SU-DHL-6 (cell line): ENCODE results near the gene CDKL5.

Experiments used
- H2AFZ ChIP-seq: fragments of 200-600 bp; sonication (generic); 2 replicates; pipeline ENCODE4 v1.6.1; 2014; ENCODE audit warnings: low read depth, mild to moderate bottlenecking, moderate library complexity, mixed read lengths, antibody characterized with exemption, low read length; ENCODE audit not compliant: severe bottlenecking
- H3F3A ChIP-seq: fragments of 200-600 bp; shearing (Covaris generic); 2 replicates; pipeline ENCODE4 v1.6.0; 2016; ENCODE audit warnings: antibody characterized with exemption, mild to moderate bottlenecking; ENCODE audit not compliant: insufficient read depth
- H3K27ac ChIP-seq: fragments of 200-600 bp; sonication (generic); 2 replicates; pipeline ENCODE4 v1.5.1; 2016; ENCODE audit warnings: low read depth, mild to moderate bottlenecking, low read length, moderate library complexity, mixed read lengths
- H3K27me3 ChIP-seq: fragments of 200-600 bp; sonication (generic), shearing (Covaris generic); 2 replicates; pipeline ENCODE4 v1.6.0; 2014; ENCODE audit warnings: mild to moderate bottlenecking, low read length
- H3K36me3 ChIP-seq: fragments of 200-600 bp; sonication (generic); 2 replicates; pipeline ENCODE4 v1.6.1; 2014; ENCODE audit warnings: mild to moderate bottlenecking, low read length, mixed read lengths
- H3K4me2 ChIP-seq: fragments of 300-600, 200-600 bp; shearing (Covaris generic), sonication (generic); 2 replicates; pipeline ENCODE4 v1.6.0; 2014; ENCODE audit warnings: low read length, low read depth, mild to moderate bottlenecking; ENCODE audit not compliant: poor library complexity, severe bottlenecking
- H3K4me3 ChIP-seq: fragments of 200-600 bp; sonication (generic); 2 replicates; pipeline ENCODE4 v1.5.1; 2014; ENCODE audit warnings: antibody characterized with exemption, low read length, mild to moderate bottlenecking, mixed read lengths; ENCODE audit not compliant: insufficient read depth, poor library complexity, severe bottlenecking
- H3K79me2 ChIP-seq: fragments of 200-600 bp; sonication (generic); 2 replicates; pipeline ENCODE4 v1.6.1; 2014; ENCODE audit warnings: mild to moderate bottlenecking, low read length, moderate library complexity; ENCODE audit not compliant: insufficient read depth
- H3K9ac ChIP-seq: fragments of 200-600 bp; sonication (generic); 2 replicates; pipeline ENCODE4 v1.7.0; 2014; ENCODE audit warnings: mild to moderate bottlenecking, low read length
- H3K9me2 ChIP-seq: fragments of 200-600 bp; sonication (generic); replicated peaks from 2 replicates; pipeline ENCODE4 v1.6.1; 2014; ENCODE audit warnings: low read length; ENCODE audit not compliant: insufficient read depth
- H3K9me3 ChIP-seq: fragments of 200-600 bp; sonication (generic); 2 replicates; pipeline ENCODE4 v1.6.1; 2014; ENCODE audit warnings: low read length, mixed read lengths; ENCODE audit not compliant: insufficient read depth
- H4K20me1 ChIP-seq: fragments of 200-600 bp; sonication (generic); 2 replicates; pipeline ENCODE4 v1.6.1; 2014; ENCODE audit warnings: low read depth, mild to moderate bottlenecking, antibody characterized with exemption, low read length, moderate library complexity, mixed read lengths
- CTCF ChIP-seq: fragments of 200-600 bp; sonication (generic); IDR thresholded peaks from one replicate; pipeline ENCODE4 v1.5.1; 2017; ENCODE audit warnings: antibody characterized with exemption, mild to moderate bottlenecking, low read length, moderate library complexity; ENCODE audit not compliant: insufficient read depth, poor library complexity, severe bottlenecking
- EZH2phosphoT487 ChIP-seq: fragments of 200-600 bp; sonication (generic), shearing (Covaris generic); conservative IDR thresholded peaks from 2 replicates; pipeline ENCODE4 v1.6.1; 2018; ENCODE audit warnings: mild to moderate bottlenecking, antibody characterized with exemption, low read length, moderate library complexity, mixed read lengths

Gene CDKL5

GRCh38 chrX:18440835-18441234 is 15.4 kb downstream of the CDKL5 start:
- H3K4me3 ChIP-seq = no peak overlapping the region
- no peaks in the 10 kb centered on the region for H3K27me3 ChIP-seq
- no peaks in the 10 kb centered on the region for H4K20me1 ChIP-seq
- no peak for TF ChIP-seq CTCF
- TF ChIP-seq EZH2phosphoT487 = no peak
- H2AFZ ChIP-seq = no peak overlapping the region
- no peak overlapping the region for H3K27ac ChIP-seq
- H3K9me3 ChIP-seq = no peaks in the 10 kb centered on the region
- no peaks in the 10 kb centered on the region for H3F3A ChIP-seq
- no peak overlapping the region for H3K4me2 ChIP-seq
- H3K9ac ChIP-seq = no peak overlapping the region
- no peaks in the 10 kb centered on the region for H3K36me3 ChIP-seq
- H3K79me2 ChIP-seq = no peaks in the 10 kb centered on the region
- no peaks in the 10 kb centered on the region for H3K9me2 ChIP-seq

DNA sequence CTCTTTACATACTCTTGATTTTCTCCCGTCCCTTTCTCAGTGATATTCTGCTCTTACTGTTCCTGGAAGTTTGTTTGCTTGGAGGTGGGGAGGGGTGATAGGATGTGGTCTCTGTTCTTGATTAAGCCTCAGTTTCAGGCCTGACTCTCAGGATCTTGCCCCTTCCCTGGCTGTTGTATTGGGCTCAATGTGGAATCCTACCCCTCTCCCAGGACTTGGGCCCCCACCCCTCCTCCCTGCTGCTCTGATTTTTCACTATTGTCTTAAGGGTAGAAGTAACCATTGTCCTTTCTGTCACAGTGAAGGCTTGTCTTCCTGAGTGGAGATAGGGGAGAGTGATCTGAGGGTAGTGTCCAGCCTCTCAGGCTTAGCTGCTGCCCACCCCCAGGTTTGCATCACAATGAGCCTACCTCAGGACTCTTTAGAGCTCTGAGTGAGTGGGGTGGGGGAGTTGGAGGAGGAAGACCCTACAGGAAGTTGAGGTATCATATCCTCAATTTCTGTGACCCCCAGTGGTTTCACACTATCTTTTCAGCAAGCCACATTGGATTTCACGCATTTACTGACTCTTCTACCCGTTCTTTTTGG is 16.5 kb downstream of the CDKL5 start:
- no peaks in the 10 kb centered on the region for H3K79me2 ChIP-seq

GRCh38 chrX:18448416-18448815 is 23.0 kb downstream of the CDKL5 start:
- TF ChIP-seq EZH2phosphoT487 = no peak
- TF ChIP-seq CTCF = no peak
- H3K9ac ChIP-seq = no peak overlapping the region
- no peak overlapping the region for H3K4me3 ChIP-seq
- no peaks in the 10 kb centered on the region for H3K27me3 ChIP-seq
- H3K4me2 ChIP-seq = no peak overlapping the region
- no peaks in the 10 kb centered on the region for H3K9me2 ChIP-seq
- H3K27ac ChIP-seq = no peak overlapping the region
- no peaks in the 10 kb centered on the region for H3F3A ChIP-seq
- no peak overlapping the region for H2AFZ ChIP-seq
- H3K9me3 ChIP-seq = no peaks in the 10 kb centered on the region
- no peaks in the 10 kb centered on the region for H3K36me3 ChIP-seq
- H4K20me1 ChIP-seq = no peaks in the 10 kb centered on the region
- no peaks in the 10 kb centered on the region for H3K79me2 ChIP-seq

More for the DNA sequence above, 16.5 kb downstream of the CDKL5 start:
- Histone ChIP-seq H3K9me3 (no peaks in the 10 kb centered on the region), H2AFZ (no peak overlapping the region), H3K4me2 (no peak overlapping the region), H3K9ac (no peak overlapping the region), H3K27me3 (no peaks in the 10 kb centered on the region), H4K20me1 (no peaks in the 10 kb centered on the region), H3K9me2 (no peaks in the 10 kb centered on the region), H3K27ac (no peak overlapping the region), H3K4me3 (no peak overlapping the region), H3F3A (no peaks in the 10 kb centered on the region), H3K36me3 (no peaks in the 10 kb centered on the region)
- TF ChIP-seq CTCF (no peak), EZH2phosphoT487 (no peak)
